Middle frontal gyrus (tissue), 1 donor: ENCODE measurements around the gene PPARG.
"Not testable (repeated sequence)": the region's sequence is repeated elsewhere in the genome, so short reads cannot be mapped to it uniquely, and the experiment has no call there.

Experiments used
- DNase-seq: peaks from one replicate; pipeline ENCODE4 v3.0.0-alpha.2; 2015; ENCODE audit warnings: low spot score; ENCODE audit errors: extremely low spot score

The PPARG gene

DNA sequence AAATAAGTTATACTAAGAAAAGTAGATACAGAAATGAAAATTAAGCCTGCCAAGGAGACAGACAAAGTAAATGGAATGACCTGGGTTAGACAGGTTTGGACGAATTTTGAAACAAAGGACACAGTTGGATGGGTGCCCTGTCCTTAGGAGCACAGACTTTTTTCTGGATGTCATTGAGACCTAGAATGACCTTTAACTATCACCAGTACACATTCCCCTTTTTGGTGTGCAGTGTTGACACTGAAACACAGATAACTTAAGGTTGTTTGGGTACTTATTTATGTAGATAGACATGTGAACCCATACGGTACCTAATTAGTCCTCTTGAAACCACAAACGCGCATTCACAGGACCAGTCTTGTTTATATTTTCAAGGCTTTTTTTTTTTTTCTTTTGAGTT is 86.7 kb downstream of the PPARG start:
- no peak for DNase-seq

DNA sequence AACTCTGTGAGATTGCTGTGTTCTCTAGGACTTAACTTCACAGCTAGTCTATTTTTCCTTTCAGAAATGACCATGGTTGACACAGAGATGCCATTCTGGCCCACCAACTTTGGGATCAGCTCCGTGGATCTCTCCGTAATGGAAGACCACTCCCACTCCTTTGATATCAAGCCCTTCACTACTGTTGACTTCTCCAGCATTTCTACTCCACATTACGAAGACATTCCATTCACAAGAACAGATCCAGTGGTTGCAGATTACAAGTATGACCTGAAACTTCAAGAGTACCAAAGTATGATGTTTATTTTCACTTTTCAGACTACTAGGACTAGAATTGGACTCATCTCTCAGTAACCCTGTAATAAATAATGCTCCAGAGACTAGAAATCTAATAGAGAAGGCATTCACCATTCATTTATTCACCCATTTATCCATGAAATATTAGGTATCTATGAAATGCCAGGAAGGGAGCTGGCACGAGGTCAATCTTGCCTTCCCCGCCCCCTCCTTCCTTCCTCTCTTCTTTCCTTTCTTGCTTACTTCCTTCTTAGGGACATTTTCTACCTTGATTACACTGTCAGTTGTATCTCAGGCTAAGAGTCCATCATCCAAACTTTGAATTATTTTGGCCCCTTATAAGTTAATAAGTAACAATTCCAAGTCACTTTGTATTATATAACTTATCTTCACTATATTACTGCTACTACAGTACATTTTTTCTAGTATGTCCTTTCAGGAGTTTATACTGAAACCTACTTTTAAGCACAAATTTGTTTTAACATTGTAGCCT is 91.0 kb downstream of the PPARG start:
- no peak for DNase-seq

DNA sequence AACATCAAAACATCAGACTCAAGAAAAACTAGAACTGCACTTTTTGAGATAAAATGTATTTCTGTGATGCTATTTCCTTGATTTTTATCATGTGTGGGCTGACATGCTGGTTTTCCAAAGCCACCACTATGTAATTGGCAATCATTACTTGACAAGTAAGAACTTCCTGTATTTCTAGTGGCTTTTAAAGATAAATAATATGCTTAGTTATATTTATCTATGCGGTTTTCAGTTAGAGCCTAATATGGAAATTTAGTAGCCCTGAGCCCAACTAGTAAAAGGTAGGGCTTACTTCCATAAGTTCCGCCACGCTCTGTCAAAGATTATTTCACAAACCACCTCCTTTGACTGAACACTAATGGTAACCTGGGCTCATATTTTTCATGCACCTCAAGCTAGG is 91.6 kb downstream of the PPARG start:
- DNase-seq, result no peak

DNA sequence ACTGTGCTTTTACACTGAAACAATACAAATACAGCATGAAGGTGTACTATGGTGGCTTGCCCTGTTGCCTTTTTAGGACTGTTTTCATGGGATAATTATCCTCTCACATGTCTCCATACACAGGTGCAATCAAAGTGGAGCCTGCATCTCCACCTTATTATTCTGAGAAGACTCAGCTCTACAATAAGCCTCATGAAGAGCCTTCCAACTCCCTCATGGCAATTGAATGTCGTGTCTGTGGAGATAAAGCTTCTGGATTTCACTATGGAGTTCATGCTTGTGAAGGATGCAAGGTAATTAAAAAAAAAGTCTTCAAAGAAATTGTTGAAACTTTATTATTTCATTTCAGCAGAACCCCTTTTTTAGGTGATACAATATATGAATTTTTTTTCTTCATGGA is 92.3 kb downstream of the PPARG start:
- no peak for DNase-seq

DNA sequence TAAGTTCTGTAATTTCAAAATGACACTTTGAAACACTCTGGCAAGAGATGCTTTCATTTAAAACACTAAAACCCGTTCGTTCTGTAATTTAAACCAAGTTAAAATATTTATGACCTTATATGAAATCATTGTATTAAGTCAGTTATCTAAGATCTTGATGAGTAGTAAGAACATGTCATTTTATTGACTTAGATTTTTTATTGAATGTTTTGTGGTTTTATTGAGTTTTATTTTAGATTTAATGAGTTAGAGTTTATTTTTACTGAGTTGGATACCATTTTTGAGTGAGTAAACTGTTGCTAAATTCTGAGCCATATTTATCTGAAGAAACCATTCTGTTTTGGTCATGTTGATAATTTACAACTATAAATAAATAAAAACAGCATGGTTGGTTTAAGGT is 94.3 kb downstream of the PPARG start:
- DNase-seq, result no peak

DNA sequence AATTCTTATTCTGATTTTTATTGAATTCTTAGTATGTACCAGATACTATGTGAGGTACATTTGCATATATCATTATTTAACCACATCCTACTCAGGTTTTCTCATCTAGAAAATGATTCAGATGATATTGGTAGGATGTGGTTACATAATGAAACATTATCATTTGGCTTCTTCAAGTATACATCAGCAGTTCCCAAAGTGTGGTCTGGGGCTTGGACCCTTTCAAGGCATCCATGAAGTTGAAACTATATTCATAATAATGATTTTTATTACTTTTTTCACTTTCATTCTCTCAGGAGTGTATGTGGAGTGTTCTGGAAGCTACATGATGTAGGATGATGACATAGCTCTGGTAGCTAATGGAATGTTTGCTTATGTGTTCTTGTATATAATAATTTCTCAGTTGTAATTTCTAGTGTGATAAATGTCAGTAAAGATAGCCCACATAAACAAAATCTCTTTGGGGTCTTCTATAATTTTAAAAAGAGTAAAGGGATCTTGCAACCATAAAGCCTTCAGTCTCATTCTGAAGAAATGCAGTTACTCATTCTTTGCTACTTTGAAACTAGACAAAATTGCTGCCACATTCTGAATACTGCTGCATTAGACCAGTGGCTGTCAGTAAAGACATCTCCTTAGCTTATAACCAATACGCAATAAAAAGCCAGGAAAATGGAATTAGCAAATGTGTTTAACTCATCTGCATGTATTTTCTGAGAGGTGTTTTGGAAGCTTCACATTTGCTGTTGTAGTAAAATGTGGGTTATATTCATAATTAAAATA is 95.8 kb downstream of the PPARG start:
- no peak for DNase-seq

DNA sequence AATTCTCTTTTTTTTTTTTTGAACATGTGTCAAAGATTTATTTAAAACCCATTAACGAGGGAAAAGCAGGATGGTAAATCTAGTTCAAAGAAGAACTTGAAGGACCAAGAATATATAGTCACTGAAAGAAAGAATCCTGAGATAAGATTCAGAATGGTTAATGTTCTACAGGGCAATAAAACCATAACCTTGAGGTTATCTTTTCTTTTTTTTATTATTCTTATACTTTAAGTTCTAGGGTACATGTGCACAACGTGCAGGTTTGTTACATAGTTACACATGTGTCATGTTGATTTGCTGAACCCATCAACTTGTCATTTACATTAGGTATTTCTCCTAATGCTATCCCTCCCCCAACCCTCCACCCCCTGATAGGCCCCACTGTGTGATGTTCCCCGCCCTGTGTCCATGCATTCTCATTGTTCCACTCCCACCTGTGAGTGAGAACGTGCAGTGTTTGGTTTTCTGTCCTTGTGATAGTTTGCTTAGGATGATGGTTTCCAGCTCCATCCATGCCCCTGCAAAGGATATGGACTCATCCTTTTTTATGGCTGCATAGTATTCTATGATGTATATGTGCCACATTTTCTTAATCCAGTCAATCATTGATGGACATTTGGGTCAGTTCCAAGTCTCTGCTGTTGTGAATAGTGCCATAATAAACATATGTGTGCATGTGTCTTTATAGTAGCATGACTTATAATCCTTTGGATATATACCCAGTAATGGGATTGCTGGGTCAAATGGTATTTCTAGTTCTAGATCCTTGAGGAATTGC is 97.8 kb downstream of the PPARG start:
- not testable (repeated sequence) for DNase-seq

DNA sequence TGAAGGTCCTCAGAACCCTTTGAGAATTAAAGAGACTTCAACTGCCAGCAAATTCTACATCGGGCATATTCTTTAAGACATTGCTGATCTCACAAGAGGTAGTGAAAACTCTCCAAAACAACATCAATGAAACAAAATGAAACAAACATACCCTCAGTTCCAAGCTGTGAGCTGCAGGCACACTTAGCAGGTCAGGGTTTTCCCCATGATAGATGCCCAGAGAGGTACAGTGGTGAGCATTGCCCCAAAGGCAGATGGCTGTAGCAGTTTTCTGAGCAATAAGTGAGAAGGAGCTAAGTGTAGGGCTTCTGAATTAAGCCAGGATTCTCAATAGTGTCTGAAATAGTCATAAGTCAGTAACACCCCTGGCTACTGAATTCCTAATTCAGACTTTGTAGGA is 99.3 kb downstream of the PPARG start:
- no peak for DNase-seq

DNA sequence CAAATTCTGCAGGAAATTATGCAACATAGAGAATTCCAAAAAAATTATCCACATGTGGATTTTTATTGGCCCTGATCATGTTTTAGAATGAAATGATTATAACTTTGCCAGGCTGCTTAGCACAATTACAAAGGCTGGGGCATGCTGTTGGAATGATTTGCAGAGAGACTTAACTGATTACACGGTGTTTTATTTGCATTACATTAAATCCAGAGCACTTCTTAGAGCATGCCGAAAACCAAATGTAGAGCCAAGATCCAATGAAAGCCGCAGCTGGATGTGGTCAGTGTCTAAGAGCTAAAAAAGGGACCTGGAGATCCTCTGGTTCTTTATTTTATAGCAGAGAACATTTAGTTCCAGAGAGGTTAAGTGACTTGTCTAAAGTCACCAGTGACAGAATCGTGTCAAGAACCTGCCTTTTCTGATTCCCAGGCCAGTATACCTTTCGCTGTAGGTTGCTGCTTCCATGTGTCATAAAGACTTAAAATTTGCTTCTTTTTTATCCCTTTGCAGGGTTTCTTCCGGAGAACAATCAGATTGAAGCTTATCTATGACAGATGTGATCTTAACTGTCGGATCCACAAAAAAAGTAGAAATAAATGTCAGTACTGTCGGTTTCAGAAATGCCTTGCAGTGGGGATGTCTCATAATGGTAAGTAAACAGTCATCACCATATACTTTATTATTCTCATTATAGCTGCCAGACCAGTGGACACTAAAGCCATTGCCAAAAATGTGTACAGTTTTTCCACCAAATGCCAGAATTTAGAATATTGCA is 103.4 kb downstream of the PPARG start:
- no peak for DNase-seq

DNA sequence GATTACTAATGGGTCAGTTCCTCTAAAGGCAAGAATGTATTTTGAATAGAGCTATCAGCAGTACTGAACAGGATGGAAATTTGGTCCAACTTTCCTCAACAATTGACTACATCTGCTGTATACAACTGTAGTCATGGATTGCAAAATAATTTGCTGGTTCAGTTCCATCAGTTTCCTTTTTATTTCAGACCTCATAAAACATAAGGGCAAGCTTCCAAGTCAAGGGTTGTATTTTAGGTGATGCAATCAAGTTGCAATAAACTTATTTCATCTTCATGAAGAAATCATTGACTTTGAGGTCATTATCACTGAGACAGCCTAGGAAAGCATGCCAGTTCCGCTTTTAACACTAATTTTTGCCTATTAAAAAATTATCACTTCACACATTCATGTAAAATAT is 105.0 kb downstream of the PPARG start:
- DNase-seq, result no peak

DNA sequence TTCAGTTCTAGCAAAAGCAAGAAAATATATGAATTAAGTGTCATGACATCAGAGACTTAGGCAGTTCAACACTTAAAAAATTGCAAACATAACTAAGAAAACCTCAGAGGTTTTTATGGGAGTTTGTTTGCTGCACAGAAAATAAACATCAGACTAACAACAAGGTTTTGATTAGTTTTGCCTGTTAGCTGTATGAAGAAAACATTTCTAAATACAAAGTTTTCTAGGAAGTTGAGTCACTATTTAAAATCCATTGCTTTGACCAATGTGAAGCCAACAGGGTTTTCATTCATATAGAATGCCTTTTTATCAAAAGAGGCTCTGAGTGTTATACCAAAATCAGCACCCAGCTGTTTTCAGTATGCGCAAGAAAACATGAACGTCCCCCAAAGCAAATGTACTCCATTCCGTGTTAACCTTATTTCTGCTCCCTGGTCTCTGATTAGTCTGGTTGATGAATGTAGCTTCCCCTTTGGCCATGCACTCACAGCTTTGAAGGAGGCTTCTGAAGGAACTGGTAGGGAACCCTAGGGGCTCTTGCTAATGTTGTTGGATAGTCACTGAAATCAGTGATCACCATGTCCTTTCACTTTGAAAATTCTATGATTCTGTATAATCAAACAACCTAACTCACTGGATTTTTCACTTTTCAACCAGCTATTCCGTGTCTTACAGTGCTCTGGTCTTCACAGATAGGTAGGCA is 105.8 kb downstream of the PPARG start:
- no peak for DNase-seq

DNA sequence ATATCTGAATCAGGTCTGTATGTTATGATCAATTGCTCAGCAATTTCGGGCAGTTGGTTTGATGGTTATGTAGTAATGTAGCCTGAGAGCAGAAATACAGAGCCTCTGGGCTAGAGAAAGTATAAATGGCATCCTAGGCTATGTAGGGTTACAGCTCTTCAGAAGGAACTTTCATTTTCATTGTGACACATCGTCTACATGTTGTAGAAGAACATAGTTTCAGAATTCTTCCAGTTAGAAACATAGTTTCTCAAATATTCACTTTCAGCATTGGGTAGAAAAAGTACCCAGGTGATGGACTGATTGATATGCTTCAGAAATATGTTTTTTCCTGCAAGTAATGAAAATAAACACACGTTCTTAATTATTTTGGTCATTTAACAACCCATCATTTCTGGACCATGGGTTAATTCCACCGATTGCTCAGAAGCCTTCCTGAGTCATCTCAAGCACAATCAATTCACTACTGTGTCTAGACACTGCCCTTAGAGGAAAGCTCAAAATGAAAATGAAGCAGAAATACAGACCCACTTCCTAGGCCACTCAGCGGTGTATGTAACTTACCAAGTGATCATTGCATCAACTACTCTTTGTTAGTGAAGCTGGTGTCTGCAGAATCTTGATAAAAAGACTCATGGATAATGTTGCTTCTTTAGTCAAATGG is 106.6 kb downstream of the PPARG start:
- no peak for DNase-seq

DNA sequence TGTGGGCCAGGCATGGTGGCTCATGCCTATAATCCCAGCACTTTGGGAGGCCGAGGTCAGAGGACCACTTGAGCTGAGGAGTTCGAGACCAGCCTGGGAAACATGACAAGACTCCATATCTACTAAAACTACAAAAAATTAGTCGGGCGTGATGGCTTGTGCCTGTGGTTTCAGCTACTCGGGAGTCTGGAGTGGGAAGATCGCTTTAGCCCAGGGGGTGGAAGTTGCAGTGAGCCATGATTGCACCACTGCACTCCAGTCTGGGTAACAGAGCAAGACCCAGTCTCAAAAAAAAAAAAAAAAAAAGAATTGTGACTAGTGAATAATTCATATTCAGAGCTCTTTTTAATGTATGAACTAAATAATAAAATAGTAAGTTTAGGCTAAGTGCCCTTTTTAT is 107.6 kb downstream of the PPARG start:
- no peak for DNase-seq

DNA sequence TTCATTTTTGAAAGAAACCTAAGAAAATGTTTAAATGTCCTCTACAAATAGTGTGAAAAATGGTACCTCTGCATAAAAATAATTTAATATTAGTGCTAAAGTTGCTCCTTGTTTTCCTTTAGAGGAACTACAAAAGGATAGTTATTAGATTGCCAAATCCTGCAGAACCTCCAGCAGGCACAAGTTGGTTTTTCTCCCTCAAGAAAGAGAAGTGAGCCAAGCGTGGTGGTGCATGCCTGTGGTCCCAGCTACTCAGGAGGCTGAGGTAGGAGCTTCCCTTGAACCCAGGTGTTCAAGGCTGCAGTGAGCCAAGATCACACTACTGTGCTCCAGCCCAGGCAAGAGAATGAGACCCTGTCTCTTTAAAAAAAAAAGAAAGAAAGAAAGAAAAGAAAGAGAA is 110.4 kb downstream of the PPARG start:
- no peak for DNase-seq

DNA sequence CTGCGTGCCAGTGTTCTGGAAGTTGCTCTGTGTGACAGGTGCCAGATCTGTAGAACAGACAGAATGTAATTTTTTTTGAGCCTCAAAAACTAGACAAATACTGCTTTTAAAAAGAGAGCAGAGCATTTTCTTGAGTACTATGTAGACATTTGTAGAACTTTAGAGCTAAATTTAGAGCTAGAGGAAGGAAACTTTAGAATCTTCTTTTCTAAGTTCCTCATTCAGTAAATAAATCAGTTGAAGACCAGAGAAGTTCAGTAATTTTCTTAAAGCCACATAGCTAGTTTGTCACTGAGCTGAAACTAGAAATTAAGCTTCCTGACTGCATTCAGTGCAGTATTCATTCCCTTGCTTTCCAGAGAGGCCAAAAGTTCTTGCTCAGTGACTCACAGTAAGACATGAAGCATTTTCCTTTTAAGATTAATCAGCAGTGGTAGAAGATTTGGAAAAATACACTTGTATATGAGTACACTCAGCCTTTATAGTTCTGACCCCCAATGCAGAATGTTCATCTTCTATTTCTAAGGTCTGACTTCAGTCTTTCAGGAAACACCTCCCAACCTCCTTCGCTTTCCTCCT is 111.8 kb downstream of the PPARG start:
- no peak for DNase-seq

DNA sequence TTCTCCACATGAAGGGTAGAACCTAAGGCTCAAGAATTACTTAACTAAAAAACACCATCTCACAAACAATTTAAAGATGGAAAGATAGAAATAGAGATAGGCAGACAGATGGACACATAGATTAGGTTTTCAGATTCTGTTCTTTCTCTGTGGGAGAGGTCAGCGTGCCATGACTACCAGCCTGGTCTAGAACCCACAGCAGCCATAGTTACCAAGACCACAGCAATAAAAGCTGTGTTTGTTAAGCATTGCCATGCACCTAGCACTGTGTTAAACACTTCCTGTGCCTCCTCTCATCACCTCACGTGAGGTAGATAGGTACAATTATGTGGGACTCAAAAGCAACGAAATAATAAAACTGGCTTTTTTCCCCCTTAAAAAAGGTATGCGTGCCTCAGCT is 112.3 kb downstream of the PPARG start:
- no peak for DNase-seq

DNA sequence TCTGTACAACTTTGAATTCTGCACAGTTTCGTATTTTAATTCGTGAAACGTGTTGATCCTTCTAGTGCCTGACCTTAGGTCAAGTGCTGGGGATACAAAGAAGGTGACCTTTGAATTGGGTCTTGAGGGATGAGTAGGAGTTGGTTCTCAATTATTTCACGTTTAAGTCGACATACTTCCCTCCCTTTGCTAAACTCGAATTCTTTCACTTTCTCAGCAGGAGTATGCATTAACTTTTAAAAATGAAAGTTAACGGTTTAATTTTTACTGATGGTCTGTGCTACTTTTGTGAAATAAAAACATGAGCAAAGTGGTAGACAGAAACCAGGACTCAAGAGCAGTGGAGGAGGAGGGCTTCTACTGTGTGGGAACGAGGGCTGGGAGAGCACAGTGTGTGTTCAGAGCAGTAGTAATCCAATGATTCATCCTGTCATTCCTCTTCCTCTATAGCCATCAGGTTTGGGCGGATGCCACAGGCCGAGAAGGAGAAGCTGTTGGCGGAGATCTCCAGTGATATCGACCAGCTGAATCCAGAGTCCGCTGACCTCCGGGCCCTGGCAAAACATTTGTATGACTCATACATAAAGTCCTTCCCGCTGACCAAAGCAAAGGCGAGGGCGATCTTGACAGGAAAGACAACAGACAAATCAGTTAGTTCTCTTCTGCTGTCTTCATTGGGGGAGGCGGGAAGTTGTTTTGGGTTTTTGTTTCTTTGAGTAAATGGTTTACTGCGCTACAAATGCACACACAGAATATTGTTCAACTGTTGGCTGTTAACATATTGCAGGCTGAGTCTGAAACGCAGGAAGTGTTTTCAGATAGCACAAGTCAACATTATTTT is 116.8 kb downstream of the PPARG start:
- no peak for DNase-seq

DNA sequence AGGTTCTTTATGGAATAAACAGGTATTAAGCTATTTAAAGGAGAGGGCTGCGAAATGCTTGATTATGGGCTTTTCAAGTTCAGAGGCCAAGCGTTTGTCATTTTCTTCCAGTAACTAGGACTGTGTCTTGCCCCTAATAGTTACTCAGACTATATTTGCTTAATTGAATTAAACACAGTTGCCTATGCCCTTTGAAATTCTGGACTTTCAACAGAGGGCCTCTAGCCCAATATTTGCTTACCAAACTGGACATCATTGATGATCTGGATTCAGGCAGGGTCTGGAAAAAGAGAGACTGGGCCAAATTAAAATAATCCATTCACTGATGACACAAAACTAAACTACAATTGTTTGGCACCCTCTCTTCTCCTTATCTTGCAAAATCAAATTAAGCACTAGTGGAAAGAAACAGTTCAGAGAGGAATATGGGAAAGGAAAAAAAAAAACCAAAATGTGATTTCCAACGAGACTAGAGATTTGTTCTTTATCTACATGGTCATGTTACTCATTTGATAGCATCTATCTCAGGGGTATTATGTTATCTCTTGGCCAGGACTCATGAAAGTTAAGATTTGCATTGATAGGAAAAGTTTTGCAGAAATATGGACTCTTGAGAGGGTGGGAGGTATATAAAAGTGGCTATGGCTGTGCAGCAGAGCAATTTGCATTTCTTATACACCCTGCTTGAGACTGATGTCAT is 120.3 kb downstream of the PPARG start:
- no peak for DNase-seq
